Endothelial cell of umbilical vein (primary cell): Measurements from ENCODE around the gene MUC20. TPM values are rescaled to one million over a fixed set of nuclear protein-coding genes. Genes with fewer than 3 reads are reported as not detected.

Source experiments
- BruUV-seq: library from RNA; stranded (reverse); fragments of 400-500 nt; replicated peaks from 2 replicates; lab custom pipeline; 2021; lab: Mats Ljungman, UMichigan
- CTCF ChIA-PET: fragments of 300-600, 350-600 bp; sonication (Branson Sonifier 250); formaldehyde crosslinking; loops from one replicate; lab custom pipeline; 2021; ENCODE audit warnings: antibody characterized with exemption, inconsistent platforms; lab: Charles Lee
- POLR2A ChIA-PET: fragments of 300-600, 350-600 bp; sonication (Branson Sonifier 250); formaldehyde crosslinking; loops from one replicate; lab custom pipeline; 2021; ENCODE audit warnings: antibody characterized with exemption, inconsistent platforms; lab: Charles Lee
- DNase-seq: peaks from one replicate; pipeline ENCODE4 v3.0.0-alpha.2; 2011; ENCODE audit warnings: low read depth, low spot score
- FAIRE-seq: peaks from 2 replicates; lab custom pipeline; 2011; peaks lifted over from hg19 to GRCh38; lab: Jason Lieb, UNC
- H2AFZ ChIP-seq: 2 replicates; pipeline ENCODE4 v1.6.0; 2012; ENCODE audit warnings: low read depth, low read length, control low read depth, inconsistent platforms
- H3K27ac ChIP-seq: 2 replicates; pipeline ENCODE4 v1.5.1; 2011; ENCODE audit warnings: low read depth, mild to moderate bottlenecking, control low read depth, low read length, moderate library complexity; ENCODE audit not compliant: insufficient read depth
- H3K27me3 ChIP-seq, 2 experiments: 2 replicates each; pipeline versions ENCODE4 v1.6.0 to v1.6.1; 2011; ENCODE audit warnings: low read length in 2 of 2, mixed read lengths in 1 of 2; ENCODE audit not compliant: control insufficient read depth in 2 of 2, insufficient read depth in 2 of 2
- H3K36me3 ChIP-seq, 2 experiments: 2 replicates in 1 of 2; 3 replicates in 1 of 2; pipeline ENCODE4 v1.5.1; 2011; ENCODE audit warnings: low read length in 2 of 2, mild to moderate bottlenecking in 1 of 2, moderate library complexity in 1 of 2; ENCODE audit not compliant: control insufficient read depth in 2 of 2, insufficient read depth in 2 of 2; ENCODE audit errors: extremely low read depth in 1 of 2
- H3K4me1 ChIP-seq: 3 replicates; pipeline ENCODE4 v1.5.1; 2011; ENCODE audit warnings: mild to moderate bottlenecking, low read length; ENCODE audit not compliant: control insufficient read depth, insufficient read depth; ENCODE audit errors: extremely low read depth
- H3K4me2 ChIP-seq: 2 replicates; pipeline ENCODE4 v1.6.1; 2011; ENCODE audit warnings: low read length, control low read depth, mixed read lengths; ENCODE audit not compliant: insufficient read depth
- H3K4me3 ChIP-seq, 3 experiments: fragments of 200-600 bp in 1 of 3; sonication (generic), shearing (Covaris generic) in 1 of 3; replicated peaks in 1 of 3; 2 replicates each; pipeline ENCODE4 v1.5.1; 2011 to 2016; ENCODE audit warnings: control low read depth in 3 of 3, low read length in 3 of 3, mild to moderate bottlenecking in 2 of 3, inconsistent platforms in 1 of 3, low read depth in 1 of 3, moderate library complexity in 1 of 3; ENCODE audit not compliant: insufficient read depth in 1 of 3
- H3K79me2 ChIP-seq: 2 replicates; pipeline ENCODE4 v1.6.0; 2012; ENCODE audit warnings: low read length, inconsistent platforms; ENCODE audit not compliant: control insufficient read depth, insufficient read depth
- H3K9ac ChIP-seq: replicated peaks from 2 replicates; pipeline ENCODE3; 2011; ENCODE audit warnings: low read length, control low read depth; ENCODE audit not compliant: insufficient read depth; ENCODE audit errors: extremely low read depth
- H3K9me1 ChIP-seq: replicated peaks from 3 replicates; pipeline ENCODE4 v1.6.0; 2011; ENCODE audit warnings: mild to moderate bottlenecking, low read length; ENCODE audit not compliant: control insufficient read depth, insufficient read depth; ENCODE audit errors: extremely low read depth
- H3K9me3 ChIP-seq: replicated peaks from 2 replicates; pipeline ENCODE4 v1.5.1; 2012; ENCODE audit warnings: low read length, inconsistent platforms; ENCODE audit not compliant: control insufficient read depth, insufficient read depth
- H4K20me1 ChIP-seq: replicated peaks from 2 replicates; pipeline ENCODE3; 2011; ENCODE audit warnings: mild to moderate bottlenecking, low read length; ENCODE audit not compliant: control insufficient read depth, insufficient read depth; ENCODE audit errors: extremely low read depth
- EZH2 ChIP-seq: IDR thresholded peaks from 2 replicates; pipeline ENCODE4 v1.6.1; 2012; ENCODE audit warnings: borderline replicate concordance, low read depth, mild to moderate bottlenecking, moderate library complexity, low read length, inconsistent platforms; ENCODE audit not compliant: severe bottlenecking
- FOS ChIP-seq: IDR thresholded peaks from 2 replicates; pipeline ENCODE4 v1.6.1; 2011; ENCODE audit warnings: mild to moderate bottlenecking, low read length, moderate library complexity, borderline replicate concordance; ENCODE audit not compliant: insufficient read depth
- GATA2 ChIP-seq: IDR thresholded peaks from 2 replicates; pipeline ENCODE4 v1.7.0; 2011; ENCODE audit warnings: low read depth, mild to moderate bottlenecking, moderate library complexity, mixed read lengths, low read length; ENCODE audit not compliant: insufficient read length, insufficient read depth
- JUN ChIP-seq: IDR thresholded peaks from 2 replicates; pipeline ENCODE4 v1.6.1; 2011; ENCODE audit warnings: borderline replicate concordance, low read depth; ENCODE audit not compliant: insufficient read length, insufficient read depth
- MAX ChIP-seq: IDR thresholded peaks from 2 replicates; pipeline ENCODE4 v1.6.1; 2011; ENCODE audit not compliant: insufficient read depth, insufficient read length
- MYC ChIP-seq: IDR thresholded peaks from one replicate; pipeline ENCODE4 v1.6.1; 2011; ENCODE audit warnings: mild to moderate bottlenecking, low read depth, low read length
- POLR2A ChIP-seq: IDR thresholded peaks from 2 replicates; pipeline ENCODE4 v1.6.1; 2012; ENCODE audit warnings: low read depth, mild to moderate bottlenecking, control low read depth, low read length
- POLR2AphosphoS5 ChIP-seq: IDR thresholded peaks from 2 replicates; pipeline ENCODE4 v1.6.1; 2012; ENCODE audit warnings: low read depth, mild to moderate bottlenecking, control low read depth, low read length, moderate library complexity; ENCODE audit not compliant: insufficient read depth
- dilution Hi-C: fragments of 300-500 bp; cut with MboI; formaldehyde crosslinking; loops from one replicate; pipeline ENCODE4 v1.15.0; 2019; ENCODE audit warnings: low sequenced_read_pairs; ENCODE audit not compliant: extremely low pct_ligation_motif_present
- intact Hi-C: fragments of 100-400 bp; cut with micrococcal nuclease; formaldehyde crosslinking; loops from one replicate; pipeline ENCODE4 v1.10.0; 2022
- polyA plus RNA-seq, 4 experiments: library from polyadenylated mRNA; depleted of rRNA in 3 of 4; stranded (reverse) in 3 of 4; unstranded in 1 of 4; fragments of >200 nt; gene quantifications; 2 replicates each; pipeline versions ENCODE4 v1.2.1 to v1.2.3, GENCODE V29; 2011 to 2012; ENCODE audit warnings: missing spikeins in 1 of 4
- total RNA-seq: library from RNA; stranded (reverse); gene quantifications from 2 replicates; pipeline ENCODE4 v1.2.3, GENCODE V29; 2021
- TF ChIP-seq, protein P1 (sequence below), 2 donors: IDR thresholded peaks; 1 replicate in 1 of 2; 2 replicates in 1 of 2; pipeline ENCODE4 v1.5.1; 2011; ENCODE audit warnings: low read length in 2 of 2, mild to moderate bottlenecking in 2 of 2, moderate library complexity in 2 of 2, control low read depth in 1 of 2, inconsistent platforms in 1 of 2, low read depth in 1 of 2; ENCODE audit not compliant: insufficient read depth in 1 of 2; ENCODE audit errors: extremely low read depth in 1 of 2

MUC20 gene
- total and polyA plus RNA-seq, 2 donors (not counting 3 experiments of a cell fraction or from before 2014, with no cell fraction given): 0.62 TPM; not detected in 1

DNA sequence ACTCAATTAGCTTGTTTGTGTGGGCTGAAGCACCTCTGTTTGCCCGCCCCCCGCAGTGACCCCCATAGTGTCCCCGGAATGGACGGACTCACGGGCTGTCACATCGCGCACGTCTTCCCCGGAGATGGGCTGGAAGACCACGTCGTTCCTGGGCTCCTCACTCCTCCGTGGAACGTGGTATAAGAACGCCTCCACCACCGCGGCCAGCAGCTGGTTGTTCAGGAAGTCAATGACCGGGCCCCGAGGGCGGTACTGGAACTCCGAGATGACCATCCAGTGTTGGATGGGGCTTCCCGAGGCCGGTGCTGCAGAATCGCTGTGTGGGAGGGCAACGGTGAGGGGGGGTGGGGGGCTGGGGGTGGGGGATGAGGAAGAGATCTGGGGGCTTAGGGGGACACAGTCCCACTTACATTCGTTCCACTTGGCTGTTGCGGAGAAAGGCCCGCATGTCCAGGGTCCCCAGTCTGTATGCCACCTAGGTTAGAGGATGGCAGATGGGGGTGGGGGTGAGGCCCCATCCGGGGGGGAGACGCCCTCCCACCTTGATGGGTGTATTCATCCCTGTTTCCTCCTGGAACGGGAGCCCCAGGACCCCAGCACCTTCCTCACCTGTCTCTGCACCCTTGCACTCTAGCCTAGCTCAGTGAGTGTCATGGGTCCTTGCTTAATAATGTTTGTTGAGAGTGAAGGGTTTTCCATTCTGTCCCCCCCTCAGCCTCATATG lies 30.2 kb downstream of the MUC20 start:
- CTCF ChIA-PET: interaction anchor here (0.6 kb wide), 1 partner anchor 50 kb away, joined by 3 read pairs; no protein-coding TSS in a partner anchor
- H3K9me1 ChIP-seq: no peaks in the 10 kb centered on the region
- BruUV-seq: no TSS peak
- TF ChIP-seq, protein P1, sequence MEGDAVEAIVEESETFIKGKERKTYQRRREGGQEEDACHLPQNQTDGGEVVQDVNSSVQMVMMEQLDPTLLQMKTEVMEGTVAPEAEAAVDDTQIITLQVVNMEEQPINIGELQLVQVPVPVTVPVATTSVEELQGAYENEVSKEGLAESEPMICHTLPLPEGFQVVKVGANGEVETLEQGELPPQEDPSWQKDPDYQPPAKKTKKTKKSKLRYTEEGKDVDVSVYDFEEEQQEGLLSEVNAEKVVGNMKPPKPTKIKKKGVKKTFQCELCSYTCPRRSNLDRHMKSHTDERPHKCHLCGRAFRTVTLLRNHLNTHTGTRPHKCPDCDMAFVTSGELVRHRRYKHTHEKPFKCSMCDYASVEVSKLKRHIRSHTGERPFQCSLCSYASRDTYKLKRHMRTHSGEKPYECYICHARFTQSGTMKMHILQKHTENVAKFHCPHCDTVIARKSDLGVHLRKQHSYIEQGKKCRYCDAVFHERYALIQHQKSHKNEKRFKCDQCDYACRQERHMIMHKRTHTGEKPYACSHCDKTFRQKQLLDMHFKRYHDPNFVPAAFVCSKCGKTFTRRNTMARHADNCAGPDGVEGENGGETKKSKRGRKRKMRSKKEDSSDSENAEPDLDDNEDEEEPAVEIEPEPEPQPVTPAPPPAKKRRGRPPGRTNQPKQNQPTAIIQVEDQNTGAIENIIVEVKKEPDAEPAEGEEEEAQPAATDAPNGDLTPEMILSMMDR (IDR thresholded peaks at IDR 0.05; ENCODE audit: extremely low read depth in 1 of 2, insufficient read depth in 1 of 2, low read depth in 1 of 2, low read length in 2 of 2): no peak
- TF ChIP-seq FOS: no peak
- no peak for TF ChIP-seq GATA2
- no peak for TF ChIP-seq POLR2A
- TF ChIP-seq MYC: no peak
- no peak for TF ChIP-seq MAX
- no peak for TF ChIP-seq JUN
- TF ChIP-seq POLR2AphosphoS5: no peak
- no peak for TF ChIP-seq EZH2
- no peak overlapping the region for H3K9ac ChIP-seq
- intact Hi-C loops (no loop called here), dilution Hi-C loops (no loop called here)
- H3K27ac ChIP-seq: no peak overlapping the region
- H2AFZ ChIP-seq: no peak overlapping the region
- H3K4me2 ChIP-seq: no peak overlapping the region
- no peaks in the 10 kb centered on the region for H3K9me3 ChIP-seq
- no peaks in the 10 kb centered on the region for H4K20me1 ChIP-seq
- FAIRE-seq (no peak), DNase-seq (no peak)
- H3K27me3 ChIP-seq: no peaks in the 10 kb centered on the region
- no peaks in the 10 kb centered on the region for H3K36me3 ChIP-seq
- H3K4me1 ChIP-seq: no peaks in the 10 kb centered on the region
- POLR2A ChIA-PET: no interaction called here
- H3K4me3 ChIP-seq: no peak overlapping the region
- H3K79me2 ChIP-seq: no peaks in the 10 kb centered on the region
